HepG2 (cell line): ENCODE measurements around the gene NME1. TPM values are rescaled to one million over a fixed set of nuclear protein-coding genes. Genes with fewer than 3 reads are reported as not detected.
A peak's percentile ranks its signal among the peaks of the same experiment; 100 is the strongest.

ENCODE experiments used
- BHLHE40 ChIP-seq: IDR thresholded peaks from 2 replicates; pipeline ENCODE4 v1.6.1; 2011; ENCODE audit warnings: low read length, improper control_type of control experiment
- ESRRA ChIP-seq: sonication (generic); formaldehyde crosslinking; IDR thresholded peaks from 2 replicates; pipeline ENCODE4 v1.5.1; 2020; ENCODE audit warnings: mild to moderate bottlenecking, low read depth, missing genetic modification reagents
- GFI1 ChIP-seq: sonication (generic); formaldehyde crosslinking; IDR thresholded peaks from 2 replicates; pipeline ENCODE4 v1.5.0; 2020; ENCODE audit warnings: missing genetic modification reagents, mild to moderate bottlenecking, borderline replicate concordance
- GZF1 ChIP-seq: sonication (generic); formaldehyde crosslinking; IDR thresholded peaks from 2 replicates; pipeline ENCODE4 v1.5.1; 2020; ENCODE audit warnings: mild to moderate bottlenecking, missing genetic modification reagents
- HCFC1 ChIP-seq: fragments of 150-350 bp; IDR thresholded peaks from 2 replicates; pipeline ENCODE4 v1.6.1; 2014; ENCODE audit warnings: low read depth, low read length
- HNRNPK ChIP-seq: fragments of 200-400 bp; formaldehyde crosslinking; IDR thresholded peaks from 2 replicates; pipeline ENCODE4 v1.6.1; 2018; ENCODE audit warnings: low read length, low read depth, moderate library complexity, mild to moderate bottlenecking; ENCODE audit not compliant: poor library complexity, severe bottlenecking
- HOXA7 ChIP-seq: sonication (generic); formaldehyde crosslinking; IDR thresholded peaks from 2 replicates; pipeline ENCODE4 v1.8.1; 2022; ENCODE audit warnings: mild to moderate bottlenecking, missing genetic modification reagents, moderate library complexity
- KLF12 ChIP-seq: sonication (generic); formaldehyde crosslinking; IDR thresholded peaks from 2 replicates; pipeline ENCODE4 v1.4.0; 2020; ENCODE audit warnings: missing genetic modification reagents, borderline replicate concordance
- MAFK ChIP-seq, 2 experiments: IDR thresholded peaks in 1 of 2; conservative IDR thresholded peaks in 1 of 2; 2 replicates each; pipeline ENCODE4 v1.6.1; 2011; ENCODE audit warnings: improper control_type of control experiment in 2 of 2, low read length in 2 of 2
- MEIS1 ChIP-seq: sonication (generic); formaldehyde crosslinking; IDR thresholded peaks from 2 replicates; pipeline ENCODE4 v1.9.0; 2021; ENCODE audit warnings: mild to moderate bottlenecking, missing genetic modification reagents, moderate library complexity, borderline replicate concordance
- ZNF451 ChIP-seq: sonication (generic); formaldehyde crosslinking; IDR thresholded peaks from 2 replicates; pipeline ENCODE4 v1.5.0; 2020; ENCODE audit warnings: mild to moderate bottlenecking, missing genetic modification reagents
- ZNF616 ChIP-seq: sonication (generic); formaldehyde crosslinking; IDR thresholded peaks from 2 replicates; pipeline ENCODE4 v1.5.0; 2020; ENCODE audit warnings: low read depth, mild to moderate bottlenecking, missing genetic modification reagents
- ZNF850 ChIP-seq: sonication (generic); formaldehyde crosslinking; conservative IDR thresholded peaks from 2 replicates; pipeline ENCODE4 v1.9.0; 2021; ENCODE audit warnings: mild to moderate bottlenecking, missing genetic modification reagents
- polyA plus RNA-seq, 8 experiments: library from polyadenylated mRNA; depleted of rRNA in 3 of 8; stranded (reverse) in 7 of 8; unstranded in 1 of 8; fragments of >200 nt; fragmentation: Illumina TruSeq in 4 of 8; extraction: Trizol in 4 of 8; gene quantifications; 2 replicates each; pipeline versions ENCODE4 v1.2.1 to v1.2.3, GENCODE V29; 2011 to 2016; ENCODE audit warnings: low read depth in 4 of 8, missing spikeins in 1 of 8, mixed read lengths in 1 of 8; ENCODE audit not compliant: insufficient read depth in 1 of 8
- total RNA-seq, 5 experiments: library from RNA; depleted of rRNA; stranded (reverse); fragments of >200 nt; fragmentation: Illumina TruSeq; extraction: Trizol; gene quantifications; 2 replicates each; pipeline ENCODE4 v1.2.3, GENCODE V29; 2016; ENCODE audit warnings: low read depth in 1 of 5
- TF ChIP-seq, protein P1 (sequence below): sonication (generic); formaldehyde crosslinking; IDR thresholded peaks from 2 replicates; pipeline ENCODE4 v1.9.0; 2021; ENCODE audit warnings: mild to moderate bottlenecking, missing genetic modification reagents
- TF ChIP-seq, protein P2 (sequence below): sonication (generic); formaldehyde crosslinking; IDR thresholded peaks from 2 replicates; pipeline ENCODE4 v1.8.0; 2022; ENCODE audit warnings: mild to moderate bottlenecking, missing genetic modification reagents, borderline replicate concordance
- TF ChIP-seq, protein P3 (sequence below): fragments of 450-650 bp; IDR thresholded peaks from 2 replicates; pipeline ENCODE4 v1.6.1; 2016
- TF ChIP-seq, protein P4 (sequence below): IDR thresholded peaks from 2 replicates; pipeline ENCODE4 v1.6.1; 2018; ENCODE audit warnings: missing genetic modification reagents

Gene NME1
- total and polyA plus RNA-seq, 2 of the 13 experiments (the other 11 are each of a cell fraction or from before 2014, with no cell fraction given), result 295 to 516 TPM

DNA sequence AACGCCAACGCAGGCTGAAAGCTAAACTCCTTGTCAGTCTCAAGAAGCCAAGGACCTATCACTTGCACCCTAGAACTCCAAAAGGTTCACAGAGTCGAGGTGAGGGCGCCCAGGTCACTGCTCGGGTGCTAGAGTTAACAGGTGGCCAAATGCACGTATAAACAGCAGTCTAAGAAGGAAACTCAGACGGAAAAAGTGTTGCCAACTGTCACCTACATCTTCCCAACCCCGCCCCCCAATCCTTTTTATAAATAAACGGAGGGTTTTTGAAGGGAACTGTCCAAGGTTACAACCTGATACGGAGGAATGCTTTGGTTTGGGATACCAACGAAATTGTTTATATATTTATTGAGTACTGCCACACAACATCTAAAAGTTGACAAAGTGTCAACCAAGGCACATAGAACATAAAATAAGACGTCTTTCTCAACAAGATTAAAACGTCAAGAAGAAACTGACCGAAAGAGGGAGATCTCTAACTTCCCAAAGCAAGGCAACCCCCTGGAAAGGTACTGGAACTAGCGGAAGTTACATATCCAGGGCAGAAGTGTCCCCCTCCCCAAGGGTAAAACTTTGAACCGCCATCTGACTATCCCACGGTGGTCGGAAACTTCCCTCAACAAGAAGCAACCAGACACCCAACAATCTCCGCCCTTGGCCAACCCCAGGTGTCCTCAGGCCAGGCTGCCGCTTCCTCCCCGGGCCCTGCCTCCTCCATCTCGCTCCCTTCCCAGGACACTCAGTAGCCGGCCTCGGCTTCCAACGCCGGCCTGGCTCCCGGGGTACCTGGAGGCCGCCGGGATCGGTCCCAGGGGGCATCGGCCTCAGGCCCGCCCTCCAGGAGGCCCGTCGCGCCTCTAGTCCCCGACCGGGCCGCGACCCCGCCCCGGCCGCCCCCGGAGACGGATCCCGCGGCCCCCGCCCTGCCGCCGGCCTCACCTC is 33.7 kb upstream of the NME1 start (continued):
- TF ChIP-seq, protein P1, sequence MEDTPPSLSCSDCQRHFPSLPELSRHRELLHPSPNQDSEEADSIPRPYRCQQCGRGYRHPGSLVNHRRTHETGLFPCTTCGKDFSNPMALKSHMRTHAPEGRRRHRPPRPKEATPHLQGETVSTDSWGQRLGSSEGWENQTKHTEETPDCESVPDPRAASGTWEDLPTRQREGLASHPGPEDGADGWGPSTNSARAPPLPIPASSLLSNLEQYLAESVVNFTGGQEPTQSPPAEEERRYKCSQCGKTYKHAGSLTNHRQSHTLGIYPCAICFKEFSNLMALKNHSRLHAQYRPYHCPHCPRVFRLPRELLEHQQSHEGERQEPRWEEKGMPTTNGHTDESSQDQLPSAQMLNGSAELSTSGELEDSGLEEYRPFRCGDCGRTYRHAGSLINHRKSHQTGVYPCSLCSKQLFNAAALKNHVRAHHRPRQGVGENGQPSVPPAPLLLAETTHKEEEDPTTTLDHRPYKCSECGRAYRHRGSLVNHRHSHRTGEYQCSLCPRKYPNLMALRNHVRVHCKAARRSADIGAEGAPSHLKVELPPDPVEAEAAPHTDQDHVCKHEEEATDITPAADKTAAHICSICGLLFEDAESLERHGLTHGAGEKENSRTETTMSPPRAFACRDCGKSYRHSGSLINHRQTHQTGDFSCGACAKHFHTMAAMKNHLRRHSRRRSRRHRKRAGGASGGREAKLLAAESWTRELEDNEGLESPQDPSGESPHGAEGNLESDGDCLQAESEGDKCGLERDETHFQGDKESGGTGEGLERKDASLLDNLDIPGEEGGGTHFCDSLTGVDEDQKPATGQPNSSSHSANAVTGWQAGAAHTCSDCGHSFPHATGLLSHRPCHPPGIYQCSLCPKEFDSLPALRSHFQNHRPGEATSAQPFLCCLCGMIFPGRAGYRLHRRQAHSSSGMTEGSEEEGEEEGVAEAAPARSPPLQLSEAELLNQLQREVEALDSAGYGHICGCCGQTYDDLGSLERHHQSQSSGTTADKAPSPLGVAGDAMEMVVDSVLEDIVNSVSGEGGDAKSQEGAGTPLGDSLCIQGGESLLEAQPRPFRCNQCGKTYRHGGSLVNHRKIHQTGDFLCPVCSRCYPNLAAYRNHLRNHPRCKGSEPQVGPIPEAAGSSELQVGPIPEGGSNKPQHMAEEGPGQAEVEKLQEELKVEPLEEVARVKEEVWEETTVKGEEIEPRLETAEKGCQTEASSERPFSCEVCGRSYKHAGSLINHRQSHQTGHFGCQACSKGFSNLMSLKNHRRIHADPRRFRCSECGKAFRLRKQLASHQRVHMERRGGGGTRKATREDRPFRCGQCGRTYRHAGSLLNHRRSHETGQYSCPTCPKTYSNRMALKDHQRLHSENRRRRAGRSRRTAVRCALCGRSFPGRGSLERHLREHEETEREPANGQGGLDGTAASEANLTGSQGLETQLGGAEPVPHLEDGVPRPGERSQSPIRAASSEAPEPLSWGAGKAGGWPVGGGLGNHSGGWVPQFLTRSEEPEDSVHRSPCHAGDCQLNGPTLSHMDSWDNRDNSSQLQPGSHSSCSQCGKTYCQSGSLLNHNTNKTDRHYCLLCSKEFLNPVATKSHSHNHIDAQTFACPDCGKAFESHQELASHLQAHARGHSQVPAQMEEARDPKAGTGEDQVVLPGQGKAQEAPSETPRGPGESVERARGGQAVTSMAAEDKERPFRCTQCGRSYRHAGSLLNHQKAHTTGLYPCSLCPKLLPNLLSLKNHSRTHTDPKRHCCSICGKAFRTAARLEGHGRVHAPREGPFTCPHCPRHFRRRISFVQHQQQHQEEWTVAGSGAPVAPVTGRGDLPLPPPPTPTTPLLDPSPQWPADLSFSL, result no peak
- TF ChIP-seq MEIS1 (CRISPR knock-in tag), result no peak; the same call in 1 of the 2 replicates
- TF ChIP-seq ESRRA (CRISPR knock-in tag), result 0 out of 2 replicates have a peak, but pooled peaks have one; percentile 18
- TF ChIP-seq HOXA7 (CRISPR knock-in tag), result no peak
- TF ChIP-seq HNRNPK, result no peak
- TF ChIP-seq, protein P2, sequence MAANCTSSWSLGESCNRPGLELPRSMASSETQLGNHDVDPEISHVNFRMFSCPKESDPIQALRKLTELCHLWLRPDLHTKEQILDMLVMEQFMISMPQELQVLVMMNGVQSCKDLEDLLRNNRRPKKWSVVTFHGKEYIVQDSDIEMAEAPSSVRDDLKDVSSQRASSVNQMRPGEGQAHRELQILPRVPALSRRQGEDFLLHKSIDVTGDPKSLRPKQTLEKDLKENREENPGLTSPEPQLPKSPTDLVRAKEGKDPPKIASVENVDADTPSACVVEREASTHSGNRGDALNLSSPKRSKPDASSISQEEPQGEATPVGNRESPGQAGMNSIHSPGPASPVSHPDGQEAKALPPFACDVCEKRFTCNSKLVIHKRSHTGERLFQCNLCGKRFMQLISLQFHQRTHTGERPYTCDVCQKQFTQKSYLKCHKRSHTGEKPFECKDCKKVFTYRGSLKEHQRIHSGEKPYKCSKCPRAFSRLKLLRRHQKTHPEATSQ (CRISPR knock-in tag), result no peak
- no peak for TF ChIP-seq KLF12 (CRISPR knock-in tag)
- no peak for TF ChIP-seq HCFC1
- TF ChIP-seq GZF1 (CRISPR knock-in tag), result peak; percentile 40; the same call in 1 of the 2 replicates
- TF ChIP-seq BHLHE40, result no peak
- 0 out of 2 replicates have a peak, but pooled peaks have one; percentile 34 for TF ChIP-seq GFI1 (CRISPR knock-in tag)
- no peak for TF ChIP-seq MAFK (conservative IDR thresholded peaks at IDR 0.05 in 1 of 2, IDR thresholded peaks at IDR 0.05 in 1 of 2; ENCODE audit: low read length in 2 of 2)
- TF ChIP-seq ZNF451 (CRISPR knock-in tag), result no peak
- TF ChIP-seq, protein P3, sequence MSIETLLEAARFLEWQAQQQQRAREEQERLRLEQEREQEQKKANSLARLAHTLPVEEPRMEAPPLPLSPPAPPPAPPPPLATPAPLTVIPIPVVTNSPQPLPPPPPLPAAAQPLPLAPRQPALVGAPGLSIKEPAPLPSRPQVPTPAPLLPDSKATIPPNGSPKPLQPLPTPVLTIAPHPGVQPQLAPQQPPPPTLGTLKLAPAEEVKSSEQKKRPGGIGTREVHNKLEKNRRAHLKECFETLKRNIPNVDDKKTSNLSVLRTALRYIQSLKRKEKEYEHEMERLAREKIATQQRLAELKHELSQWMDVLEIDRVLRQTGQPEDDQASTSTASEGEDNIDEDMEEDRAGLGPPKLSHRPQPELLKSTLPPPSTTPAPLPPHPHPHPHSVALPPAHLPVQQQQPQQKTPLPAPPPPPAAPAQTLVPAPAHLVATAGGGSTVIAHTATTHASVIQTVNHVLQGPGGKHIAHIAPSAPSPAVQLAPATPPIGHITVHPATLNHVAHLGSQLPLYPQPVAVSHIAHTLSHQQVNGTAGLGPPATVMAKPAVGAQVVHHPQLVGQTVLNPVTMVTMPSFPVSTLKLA, result no peak
- no peak for TF ChIP-seq ZNF850 (CRISPR knock-in tag)
- no peak for TF ChIP-seq ZNF616 (CRISPR knock-in tag)
- TF ChIP-seq, protein P4, sequence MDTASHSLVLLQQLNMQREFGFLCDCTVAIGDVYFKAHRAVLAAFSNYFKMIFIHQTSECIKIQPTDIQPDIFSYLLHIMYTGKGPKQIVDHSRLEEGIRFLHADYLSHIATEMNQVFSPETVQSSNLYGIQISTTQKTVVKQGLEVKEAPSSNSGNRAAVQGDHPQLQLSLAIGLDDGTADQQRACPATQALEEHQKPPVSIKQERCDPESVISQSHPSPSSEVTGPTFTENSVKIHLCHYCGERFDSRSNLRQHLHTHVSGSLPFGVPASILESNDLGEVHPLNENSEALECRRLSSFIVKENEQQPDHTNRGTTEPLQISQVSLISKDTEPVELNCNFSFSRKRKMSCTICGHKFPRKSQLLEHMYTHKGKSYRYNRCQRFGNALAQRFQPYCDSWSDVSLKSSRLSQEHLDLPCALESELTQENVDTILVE, result 0 out of 2 replicates have a peak, but pooled peaks have one; percentile 42
